ENCODE results near the gene LINC00632.

GRCh38 chrX:140715787-140716186, 6.2 kb downstream of the LINC00632 start:
- TF ChIP-seq CTCF (optimal IDR thresholded peaks at IDR 0.05 in 1 of 3, IDR thresholded peaks at IDR 0.05 in 1 of 3, conservative IDR thresholded peaks at IDR 0.05 in 1 of 3; ENCODE audit: extremely low read depth in 1 of 3, insufficient read depth in 2 of 3, low read length in 3 of 3) (no peak), EZH2 (IDR thresholded peaks at IDR 0.05; ENCODE audit: low read length) (no peak)

Data from keratinocyte (primary cell).